ENCODE results near the gene SMIM9.

- TF ChIP-seq FOXP2 (optimal IDR thresholded peaks at IDR 0.05; ENCODE audit: control extremely low read depth, extremely low read length, insufficient read depth): no peak
- no peak for TF ChIP-seq EZH2 (IDR thresholded peaks at IDR 0.05)
- TF ChIP-seq POLR2AphosphoS5 (IDR thresholded peaks at IDR 0.05; ENCODE audit: borderline replicate concordance, low read depth, low read length): no peak
Measured at GRCh38 chrX:154775419-154776349, 58.8 kb downstream of the SMIM9 start.

All from SK-N-MC (cell line).